ENCODE data around the gene PTPN23. TPM values are rescaled to one million over a fixed set of nuclear protein-coding genes. Genes with fewer than 3 reads are reported as not detected.
"Not testable (repeated sequence)": the region's sequence is repeated elsewhere in the genome, so short reads cannot be mapped to it uniquely, and the experiment has no call there.

The PTPN23 gene
- total and polyA plus RNA-seq, 2 of the 8 experiments (the other 6 are each of a cell fraction or from before 2014, with no cell fraction given), result 2.9 to 46.7 TPM

DNA sequence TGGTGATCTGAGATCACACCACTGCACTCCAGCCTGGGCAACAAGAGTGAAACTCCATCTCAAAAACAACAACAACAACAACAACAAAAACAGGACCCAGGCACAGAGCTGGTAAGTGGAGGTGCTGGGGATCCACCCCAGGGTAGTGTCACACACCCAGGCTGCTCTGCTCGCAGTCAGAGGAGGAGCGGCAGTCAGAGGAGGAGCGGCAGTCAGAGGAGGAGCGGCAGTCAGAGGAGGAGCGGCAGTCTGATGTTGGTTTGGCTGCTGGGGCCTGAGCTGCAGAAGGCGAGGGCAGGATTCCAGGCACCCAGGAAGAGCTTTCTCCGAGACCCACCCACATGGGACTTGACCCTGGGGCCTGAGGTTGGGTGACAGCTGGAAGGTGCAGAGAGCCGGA is 10.8 kb upstream of the PTPN23 start:
- H3K79me2 ChIP-seq (ENCODE audit: control insufficient read depth in 1 of 2, insufficient read depth in 2 of 2, low read length in 2 of 2); H3K14ac ChIP-seq (ENCODE audit: insufficient read length); H2BK20ac ChIP-seq (ENCODE audit: low read length); H3K79me1 ChIP-seq (ENCODE audit: low read depth, low read length); H2BK120ac ChIP-seq (replicated peaks; ENCODE audit: low read depth, low read length); H2AFZ ChIP-seq (ENCODE audit: low read length); H4K20me1 ChIP-seq (replicated peaks in 1 of 2; ENCODE audit: control insufficient read depth in 1 of 2, insufficient read depth in 2 of 2, low read length in 2 of 2); H4K5ac ChIP-seq (ENCODE audit: insufficient read length, low read depth, low read length); H4K91ac ChIP-seq (replicated peaks; ENCODE audit: insufficient read length, low read length); H3K23me2 ChIP-seq (ENCODE audit: low read depth, low read length); H2BK5ac ChIP-seq (ENCODE audit: low read depth, low read length); H4K8ac ChIP-seq (ENCODE audit: extremely low read depth, insufficient read depth, low read length); H2BK12ac ChIP-seq (ENCODE audit: low read depth, low read length); DNase-seq (ENCODE audit: low read depth in 1 of 2, low spot score in 2 of 2); H3K4me1 ChIP-seq (replicated peaks in 1 of 4; ENCODE audit: control insufficient read depth in 3 of 4, insufficient read depth in 4 of 4, low read length in 3 of 4); H2AK5ac ChIP-seq (ENCODE audit: low read depth, low read length); H3K9me3 ChIP-seq (ENCODE audit: insufficient read depth in 2 of 2, low read depth in 1 of 2, low read length in 1 of 2); H3K27me3 ChIP-seq (replicated peaks in 1 of 4; ENCODE audit: control insufficient read depth in 3 of 4, extremely low read depth in 1 of 4, insufficient read depth in 3 of 4, low read length in 3 of 4); FAIRE-seq; H2BK15ac ChIP-seq (ENCODE audit: low read length); H3K23ac ChIP-seq (ENCODE audit: insufficient read length); H3K36me3 ChIP-seq (ENCODE audit: control insufficient read depth in 2 of 4, insufficient read depth in 4 of 4, low read length in 3 of 4); H3K4me2 ChIP-seq (ENCODE audit: insufficient read depth in 1 of 2, low read depth in 2 of 2, low read length in 2 of 2); H3K9ac ChIP-seq (replicated peaks in 1 of 4; ENCODE audit: extremely low read depth in 1 of 4, low read depth in 3 of 4, low read length in 3 of 4); H3K18ac ChIP-seq (ENCODE audit: extremely low read depth, low read length); H3K4ac ChIP-seq (replicated peaks; ENCODE audit: insufficient read length, low read depth, low read length); H3K27ac ChIP-seq (ENCODE audit: low read depth, low read length); H3K4me3 ChIP-seq (ENCODE audit: extremely low read depth in 1 of 4, insufficient read depth in 2 of 4, low read depth in 3 of 4, low read length in 4 of 4); H3K56ac ChIP-seq (replicated peaks; ENCODE audit: insufficient read length, low read depth, low read length): not testable (repeated sequence)
- POLR2A ChIA-PET (ENCODE audit: partially characterized antibody), result interaction anchor here (0.6 to 1.3 kb wide), 4 partner anchors 10 to 354 kb away, joined by 3 to 6 read pairs (median 4); partner anchors contain the start of gene PTPN23
- CTCF ChIA-PET (ENCODE audit: partially characterized antibody), result interaction anchor here (0.6 to 2.3 kb wide), 30 partner anchors 9 to 446 kb away, joined by 3 to 9 read pairs (median 3); no protein-coding TSS in a partner anchor
- WGBS, 2 experiments (ENCODE audit: extremely low coverage in 1 of 2, insufficient coverage in 1 of 2, insufficient read length in 1 of 2, insufficient replicate concordance in 2 of 2, low coverage in 1 of 2, low lambda C conversion rate in 2 of 2, missing lambda C conversion rate in 1 of 2), result 89% methylated on average over 7 of the region's 8 CpGs; no CpG with 5 or more reads in 1 of the 2 experiments
